Activated T-cell treated with anti-CD3 and anti-CD28 coated beads for 4 hours (primary cell): ENCODE data around the gene HSPB3.
"Not testable (repeated sequence)": the region's sequence is repeated elsewhere in the genome, so short reads cannot be mapped to it uniquely, and the experiment has no call there.

Experiments
- DNase-seq: peaks from one replicate; pipeline ENCODE4 v3.0.0-alpha.2; 2020

The HSPB3 gene

DNA sequence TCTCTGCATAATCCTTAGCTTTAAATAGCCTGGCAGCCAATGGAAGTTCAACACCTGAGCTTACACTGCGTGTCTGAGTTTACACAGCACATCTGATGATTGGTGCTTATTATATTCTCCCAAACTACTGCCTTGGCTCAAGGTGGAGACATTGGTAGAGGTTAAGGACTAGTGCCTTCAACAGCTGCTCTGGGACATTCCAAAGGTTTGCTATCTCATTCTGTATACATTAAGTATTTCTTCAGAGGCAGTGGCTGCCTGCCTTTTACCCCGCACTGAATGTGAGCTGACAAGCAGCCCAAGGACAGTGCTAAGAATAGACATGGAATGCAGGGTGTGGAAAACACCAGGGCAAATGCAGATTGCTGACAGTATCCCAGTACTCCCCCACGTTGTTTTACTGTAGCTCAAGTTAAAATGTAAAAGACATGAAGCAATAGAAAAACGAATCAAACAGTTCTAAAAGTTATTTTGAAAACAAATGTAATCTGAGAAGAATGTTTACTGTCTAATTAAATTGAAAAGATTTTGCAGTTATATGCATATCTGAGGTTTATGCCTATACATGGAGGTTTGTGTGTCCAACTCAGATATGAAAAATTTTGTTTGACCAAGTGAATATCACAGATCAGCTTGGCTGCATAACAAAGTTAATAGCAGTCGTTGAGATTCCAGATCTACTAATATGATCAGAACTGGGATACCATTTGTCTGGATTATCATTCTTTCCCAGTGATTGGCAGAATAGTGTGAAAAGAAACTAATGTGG is 1.8 kb downstream of the HSPB3 start:
- DNase-seq: no peak

DNA sequence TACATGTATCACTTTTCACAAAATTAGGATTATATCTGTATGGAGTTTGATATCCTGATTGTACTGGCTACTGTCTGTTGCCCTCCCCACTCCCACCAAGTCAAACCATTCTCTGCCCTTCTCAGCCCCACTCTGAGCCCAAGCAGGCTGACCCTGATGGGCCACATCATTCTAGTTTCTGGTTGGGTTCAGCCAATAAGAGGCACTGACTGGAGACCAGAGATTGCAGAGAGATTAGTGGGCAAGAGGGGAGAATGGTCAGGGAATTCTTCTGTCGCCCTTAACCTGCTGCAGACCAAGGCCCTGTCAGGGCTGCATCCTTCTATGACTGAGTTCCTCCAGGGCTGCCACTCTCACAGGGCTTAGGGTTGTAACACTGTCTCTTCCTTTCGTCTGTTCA is 2.7 kb downstream of the HSPB3 start:
- DNase-seq: no peak

DNA sequence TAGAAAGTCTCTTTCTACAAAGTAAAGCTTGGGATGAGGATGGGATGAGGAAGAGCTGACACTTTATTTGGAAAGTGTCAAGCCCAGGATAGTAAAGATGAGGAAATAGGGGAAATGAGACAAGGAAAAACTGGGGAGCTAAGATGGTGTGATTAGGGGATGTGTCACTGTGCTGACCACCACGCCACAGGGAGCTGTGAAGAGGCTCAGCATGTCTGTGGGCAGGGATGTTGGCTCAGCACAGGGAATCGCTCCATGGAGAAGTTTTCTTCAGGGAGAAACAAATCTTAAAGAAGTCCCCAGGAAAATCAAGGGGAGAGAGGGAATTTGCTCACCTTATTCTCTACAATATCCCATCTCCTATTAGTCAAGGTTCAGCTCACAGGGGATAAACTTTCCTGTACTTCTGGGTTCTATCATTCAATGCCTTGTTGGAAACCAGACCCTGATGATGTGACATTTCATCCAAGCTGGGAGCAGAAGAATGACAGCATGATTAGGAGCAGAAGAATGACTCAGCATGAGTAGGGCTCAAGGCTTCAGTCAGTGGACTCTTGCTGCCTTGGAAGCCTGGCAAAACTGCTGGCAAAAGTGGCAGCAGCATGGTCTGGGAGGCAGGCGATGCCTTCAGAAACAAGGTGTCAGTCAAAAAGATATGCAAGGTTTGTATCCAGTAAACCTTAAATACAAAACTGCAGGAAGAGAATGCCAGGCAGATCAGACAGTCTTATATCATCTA is 4.9 kb downstream of the HSPB3 start:
- DNase-seq: no peak

DNA sequence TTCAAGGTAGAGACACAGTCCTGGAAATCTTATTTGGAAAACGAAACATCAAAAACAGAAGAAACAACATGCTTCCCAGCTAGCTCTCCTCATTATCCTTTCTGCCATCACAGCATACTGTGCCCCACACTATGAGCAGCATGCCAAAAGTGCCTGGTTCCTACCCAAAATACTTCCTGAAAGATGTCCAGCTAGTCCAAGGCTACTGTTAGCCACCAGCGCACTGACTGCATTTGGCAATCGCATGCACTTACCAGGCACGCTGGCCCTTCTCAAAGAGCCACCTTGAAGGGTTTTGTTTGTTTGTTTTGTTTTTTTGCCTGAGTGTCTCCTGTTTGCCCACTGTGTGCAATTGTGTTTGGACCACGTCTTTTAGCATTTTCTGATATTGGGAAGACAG is 6.8 kb downstream of the HSPB3 start:
- DNase-seq: no peak

DNA sequence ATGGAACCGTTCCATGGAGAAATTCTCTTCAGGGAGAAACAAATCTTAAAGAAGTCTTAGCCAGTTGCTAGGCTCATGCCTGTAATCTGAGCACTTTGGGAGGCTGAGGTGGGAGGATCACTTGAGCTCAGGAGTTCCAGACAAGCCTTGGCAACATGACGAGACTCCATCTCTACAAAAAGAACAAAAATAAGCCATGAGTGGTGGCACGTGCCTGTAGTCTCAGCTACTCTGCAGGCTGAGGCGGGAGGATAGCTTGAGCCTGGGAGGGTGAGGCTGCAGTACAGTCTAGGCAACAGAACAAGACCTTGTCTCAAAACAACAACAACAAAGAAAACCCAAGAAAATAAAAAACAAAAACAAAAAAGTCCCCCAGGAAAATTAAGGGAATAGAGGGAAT is 8.2 kb downstream of the HSPB3 start:
- DNase-seq: no peak

DNA sequence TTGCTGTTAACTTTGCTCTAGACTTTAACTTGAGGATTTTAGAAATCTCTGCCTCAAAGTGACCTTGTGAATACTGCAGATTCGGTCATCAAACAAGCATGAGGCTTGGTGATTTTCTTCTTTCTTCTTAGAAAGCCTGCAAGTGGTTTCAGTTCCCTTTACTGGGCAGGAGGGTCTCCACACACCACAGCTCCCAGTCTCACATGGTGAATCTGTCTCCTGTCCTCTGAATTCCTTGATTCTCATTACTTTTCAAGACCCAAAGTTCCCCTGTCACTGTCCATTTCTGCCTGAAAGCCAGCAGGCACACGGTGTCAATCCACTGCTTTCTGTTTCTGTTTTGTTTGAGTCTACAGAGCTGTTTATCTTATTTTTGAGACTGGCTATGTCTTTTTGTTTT is 14.1 kb downstream of the HSPB3 start:
- no peak for DNase-seq

DNA sequence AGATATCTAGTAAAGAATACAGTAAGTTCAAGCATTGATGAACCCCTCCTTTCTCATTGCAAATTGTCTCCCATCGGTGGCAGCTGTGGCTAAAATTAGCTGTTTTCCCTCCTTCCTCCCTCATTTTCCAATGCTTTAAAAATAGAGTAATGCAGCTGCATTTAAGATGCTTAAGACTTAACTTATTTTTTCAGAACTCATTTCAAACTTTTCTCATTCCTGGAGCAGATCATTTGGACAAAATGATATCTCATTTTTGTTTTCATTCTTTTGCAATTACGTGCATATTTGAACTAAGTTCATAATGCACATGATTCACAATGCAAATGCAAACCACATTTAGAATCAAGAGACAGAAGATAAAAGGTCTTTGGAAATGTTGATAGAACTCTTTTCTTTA is 14.6 kb downstream of the HSPB3 start:
- DNase-seq: no peak

DNA sequence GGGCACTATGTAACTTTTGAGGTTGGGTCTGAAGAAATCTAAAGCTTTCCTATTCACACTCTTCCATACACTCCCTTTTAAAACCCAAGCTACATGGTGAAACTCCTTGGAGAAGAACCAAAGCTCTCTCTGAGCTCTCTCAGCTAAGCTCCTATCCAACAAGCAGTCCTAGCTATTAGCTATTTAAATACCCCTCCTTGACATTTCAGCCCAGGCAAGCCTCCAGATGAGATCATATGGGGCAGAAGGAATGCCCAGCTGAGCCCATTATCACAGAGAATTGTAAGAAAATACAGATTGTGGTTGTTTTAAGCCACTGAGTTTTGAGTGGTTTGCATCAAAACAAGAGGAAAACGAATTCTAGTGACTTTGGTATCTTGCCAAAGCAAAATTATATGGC is 15.2 kb downstream of the HSPB3 start:
- no peak for DNase-seq

DNA sequence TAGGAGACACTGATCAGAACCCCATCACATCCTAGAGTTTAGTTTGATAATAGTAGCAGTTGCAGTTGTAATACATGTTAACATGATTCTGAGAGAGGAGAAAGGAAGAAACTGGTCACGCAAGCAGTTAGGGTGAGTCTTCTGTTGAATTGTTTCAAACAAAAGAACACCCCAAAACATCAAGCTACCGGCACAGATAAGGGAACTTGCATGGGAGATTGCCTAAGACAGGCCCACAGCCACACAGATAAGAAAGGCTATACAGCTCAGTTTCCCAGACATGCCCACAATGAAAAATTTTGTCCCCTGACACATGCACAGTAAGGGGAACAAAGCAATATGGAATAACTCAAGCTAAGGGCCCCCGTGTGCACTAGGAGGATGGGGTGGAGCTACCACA is 15.9 kb downstream of the HSPB3 start:
- no peak for DNase-seq

DNA sequence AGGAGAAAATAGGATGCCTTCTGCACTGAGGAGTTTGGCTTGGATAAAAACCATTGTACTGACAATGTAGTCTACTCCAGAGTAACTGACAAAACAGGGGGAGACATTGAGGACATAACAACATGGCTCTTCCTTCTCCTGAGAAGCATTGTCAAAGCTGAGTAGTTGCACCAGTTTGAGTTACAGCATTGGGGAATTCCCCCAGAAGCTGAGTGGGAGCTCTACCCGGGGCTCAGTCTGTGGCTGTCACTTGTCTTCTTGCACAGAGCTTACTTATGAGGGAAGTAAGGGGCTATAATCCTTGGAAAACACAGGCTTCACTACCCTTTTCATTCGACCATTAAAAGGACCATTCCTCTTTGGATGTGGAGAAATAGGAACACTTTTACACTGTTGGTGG is 21.2 kb downstream of the HSPB3 start:
- no peak for DNase-seq

DNA sequence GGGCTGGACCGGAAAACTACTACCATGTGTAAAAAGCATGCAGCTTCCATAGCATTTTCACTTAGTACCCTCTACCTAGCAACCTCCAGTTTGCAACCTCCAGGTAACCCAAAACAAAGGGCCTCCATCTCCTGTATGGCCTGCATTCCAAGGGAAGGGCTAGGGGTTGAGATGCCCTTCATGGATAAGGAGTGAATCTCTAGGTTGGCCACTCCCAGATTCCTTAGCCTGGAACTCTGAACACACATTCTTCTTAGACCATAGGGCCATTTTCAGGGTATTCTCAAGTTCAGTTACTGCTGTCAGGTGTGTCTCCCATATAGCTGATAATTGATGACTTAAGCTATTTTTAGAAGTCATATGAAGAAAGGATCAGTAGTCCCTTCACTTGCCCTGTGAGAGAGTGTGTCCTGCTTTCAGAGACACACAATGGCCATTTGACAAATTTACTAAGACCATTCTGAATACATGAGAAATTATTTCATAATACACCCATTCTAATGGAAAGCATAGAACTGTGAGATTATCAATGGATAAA is 22.5 kb downstream of the HSPB3 start:
- DNase-seq: no peak

DNA sequence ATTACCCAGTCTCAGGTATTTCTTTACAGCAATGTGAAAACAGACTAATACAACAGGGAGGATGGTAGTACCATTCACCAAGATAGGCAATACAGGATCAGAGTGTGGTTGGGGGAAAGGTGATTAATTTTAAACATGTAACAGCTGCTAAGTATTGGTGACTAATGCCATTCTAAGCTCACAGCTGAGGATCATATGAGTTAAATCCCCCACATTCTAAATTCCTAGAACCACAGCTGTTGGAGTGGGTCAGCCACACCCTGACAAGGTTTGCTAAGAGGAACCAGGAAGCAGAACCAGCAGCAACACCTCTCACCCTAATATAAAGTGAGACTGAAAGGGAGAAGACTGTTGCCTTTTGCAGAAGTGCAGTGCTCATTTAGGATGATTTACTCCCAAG is 24.8 kb downstream of the HSPB3 start:
- no peak for DNase-seq

DNA sequence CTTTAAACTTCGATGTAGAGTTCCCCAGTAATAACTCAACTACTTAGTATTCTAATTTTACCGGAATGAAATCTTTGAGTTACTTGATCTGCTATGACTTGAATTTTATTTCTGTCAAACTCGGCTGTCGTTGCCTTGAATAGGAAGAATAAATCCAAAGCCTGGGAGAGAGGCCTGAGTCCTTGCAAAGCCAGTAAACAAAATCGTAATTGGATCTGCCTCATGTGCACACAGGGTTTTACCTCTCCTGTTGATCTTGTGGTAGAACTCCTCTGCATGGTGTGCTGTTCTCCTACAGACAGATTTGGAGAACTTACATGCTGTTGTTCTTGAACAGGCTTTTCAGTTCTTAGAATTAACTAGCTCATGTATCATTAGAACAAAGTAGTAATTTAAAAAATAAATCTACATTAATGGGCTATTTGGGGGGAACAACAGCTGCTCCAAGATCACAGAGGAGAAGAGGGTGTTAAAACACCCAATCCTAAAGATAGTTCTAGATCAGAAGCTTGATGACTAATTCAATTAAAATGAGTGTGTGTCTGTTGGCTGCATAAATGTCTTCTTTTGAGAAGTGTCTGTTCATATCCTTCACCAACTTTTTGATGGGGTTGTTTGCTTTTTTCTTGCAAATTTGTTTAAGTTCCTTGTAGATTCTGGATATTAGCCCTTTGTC is 28.9 kb downstream of the HSPB3 start:
- no peak for DNase-seq

DNA sequence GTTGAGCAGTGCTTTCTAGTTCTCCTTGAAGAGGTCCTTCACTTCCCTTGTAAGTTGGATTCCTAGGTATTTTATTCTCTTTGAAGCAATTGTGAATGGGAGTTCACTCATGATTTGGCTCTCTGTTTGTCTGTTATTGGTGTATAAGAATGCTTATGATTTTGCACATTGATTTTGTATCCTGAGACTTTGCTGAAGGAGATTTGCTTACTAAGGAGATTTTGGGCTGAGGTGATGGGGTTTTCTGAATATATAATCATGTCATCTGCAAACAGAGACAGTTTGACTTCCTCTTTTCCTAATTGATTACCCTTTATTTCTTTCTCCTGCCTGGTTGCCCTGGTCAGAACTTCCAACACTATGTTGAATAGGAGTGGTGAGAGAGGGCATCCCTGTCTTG is 30.2 kb downstream of the HSPB3 start:
- DNase-seq: not testable (repeated sequence)

DNA sequence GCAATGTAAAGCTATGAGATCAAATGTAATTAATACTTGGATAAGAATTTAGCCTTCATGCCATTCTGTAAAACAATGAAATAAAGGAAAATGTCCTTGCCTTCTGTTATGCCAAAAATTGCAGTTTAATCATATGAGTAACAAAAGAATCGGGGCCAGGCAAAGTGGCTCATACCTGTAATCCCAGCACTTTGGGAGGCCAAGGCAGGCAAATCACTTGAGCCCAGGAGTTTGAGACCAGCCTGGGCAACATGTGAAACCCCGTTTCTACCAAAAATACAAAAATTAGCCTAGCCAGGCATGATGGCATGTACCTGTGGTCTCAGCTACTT is 34.1 kb downstream of the HSPB3 start:
- DNase-seq: not testable (repeated sequence)

DNA sequence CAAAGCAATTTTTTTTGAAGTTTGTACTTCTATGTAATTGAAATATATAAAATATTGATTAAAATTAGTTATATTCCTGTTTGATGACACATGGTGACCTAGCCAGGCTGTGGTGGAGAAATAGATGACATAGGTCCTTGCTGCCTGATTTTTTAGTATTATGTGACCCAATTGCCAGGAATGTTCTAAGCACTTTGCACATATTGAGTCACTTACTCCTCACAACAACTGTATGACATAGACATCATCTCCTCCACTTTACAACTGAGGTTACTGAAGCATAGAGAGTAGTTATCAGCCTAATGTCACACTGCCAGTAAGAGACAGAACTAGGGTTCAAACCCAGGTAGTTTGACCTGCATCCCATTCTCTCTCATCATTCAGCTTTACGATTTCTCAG is 35.8 kb downstream of the HSPB3 start:
- no peak for DNase-seq

DNA sequence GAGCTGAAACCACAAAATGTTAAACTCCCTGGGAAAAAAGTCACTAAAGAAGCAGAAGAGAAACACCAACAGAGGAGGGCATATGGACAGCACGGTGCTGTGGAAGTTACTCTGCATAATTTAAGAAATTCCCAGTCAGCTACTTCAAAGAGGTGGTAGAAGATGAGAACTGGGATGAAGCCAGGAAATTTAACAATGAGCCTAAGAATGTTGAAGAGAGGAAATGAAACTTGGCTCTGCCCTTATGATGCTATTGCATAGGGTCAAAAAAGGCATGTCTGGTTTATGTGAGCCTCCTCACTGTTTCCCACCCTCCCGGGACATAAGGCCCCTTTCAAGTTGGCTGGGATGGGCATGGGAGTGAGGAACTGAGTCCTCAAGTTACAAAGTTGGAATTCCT is 36.7 kb downstream of the HSPB3 start:
- DNase-seq: no peak

DNA sequence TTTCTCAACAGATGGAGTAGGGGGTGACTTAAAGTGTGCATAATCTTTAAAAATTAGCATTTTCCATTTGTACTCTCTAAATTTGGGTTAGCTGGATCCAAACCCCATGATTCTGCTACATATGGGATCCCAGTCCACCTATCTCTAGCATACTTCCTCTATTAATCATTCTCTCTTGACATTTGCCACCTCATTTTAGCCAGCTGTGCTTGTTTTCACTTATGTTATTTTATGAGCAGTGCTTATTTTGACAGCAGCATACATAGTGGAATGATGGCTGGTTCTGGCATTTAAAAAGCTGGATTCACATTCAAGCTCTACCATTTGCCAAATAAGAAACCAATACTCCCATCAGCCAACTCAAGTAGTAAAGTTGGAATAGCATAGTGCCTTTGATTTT is 39.5 kb downstream of the HSPB3 start:
- no peak for DNase-seq
